Neural progenitor cell (in vitro differentiated cells): ENCODE data around the gene KPNA1.

Experiments
- CTCF ChIP-seq: fragments of 200-600 bp; sonication (generic); IDR thresholded peaks from 2 replicates; pipeline ENCODE4 v1.5.1; 2017; ENCODE audit warnings: antibody characterized with exemption, mild to moderate bottlenecking
- EZH2 ChIP-seq: fragments of 200-600 bp; sonication (generic); IDR thresholded peaks from 2 replicates; pipeline ENCODE4 v1.6.1; 2017; ENCODE audit warnings: antibody characterized with exemption, mild to moderate bottlenecking, moderate library complexity

- TF ChIP-seq CTCF (no peak), EZH2 (no peak)
These were observed 21.9 kb upstream of the KPNA1 start for GRCh38 chr3:122536632-122537001.
